AG20443 (cell line): Measurements from ENCODE around the gene MORC2.
A peak's percentile ranks its signal among the peaks of the same experiment; 100 is the strongest.

ENCODE experiments used
- DNase-seq: peaks from one replicate; pipeline ENCODE4 v3.0.0; 2012; ENCODE audit warnings: low spot score, mixed read lengths

The MORC2 gene

DNA sequence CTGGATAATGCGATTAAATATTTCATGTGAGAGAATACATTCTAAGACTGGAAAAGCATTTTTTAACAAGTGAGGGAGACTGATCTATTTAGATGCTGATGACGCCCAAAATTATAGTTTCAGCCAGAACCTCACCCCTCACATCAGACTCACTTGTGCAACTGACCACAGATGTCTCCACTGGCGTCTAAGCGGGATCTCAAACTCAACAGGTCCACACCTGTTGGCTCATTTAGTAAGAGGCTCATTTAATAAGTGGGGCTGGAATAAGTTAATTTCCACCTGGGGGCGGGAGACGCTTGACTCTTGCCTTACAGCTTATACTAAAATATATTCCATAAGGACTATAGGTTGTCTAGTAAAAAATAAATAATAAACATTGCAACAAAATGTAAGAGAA lies 47.5 kb downstream of the MORC2 start:
- no peak for DNase-seq

DNA sequence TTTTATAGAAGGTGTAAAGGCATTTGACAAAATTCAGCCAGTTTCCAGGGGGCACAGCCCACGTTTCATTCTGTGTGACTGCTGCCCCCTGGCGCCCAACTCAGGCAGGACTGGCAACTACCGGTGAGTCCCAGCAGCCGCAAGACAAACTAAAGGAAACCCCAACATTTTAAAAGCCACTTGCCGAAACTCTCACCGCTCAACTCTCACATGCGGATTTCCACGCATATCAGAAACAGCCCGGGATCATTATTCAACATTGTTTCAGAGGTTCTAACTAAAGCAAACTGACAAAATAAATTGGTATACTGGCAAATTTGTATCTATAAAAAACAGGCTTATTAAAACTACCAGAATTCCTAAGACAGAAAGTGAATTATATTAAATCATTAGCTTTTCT lies 48.2 kb downstream of the MORC2 start:
- DNase-seq: peak; percentile 89

- no peak for DNase-seq
Measured at GRCh38 chr22:30919973-30920372, 48.6 kb downstream of the MORC2 start.

- no peak for DNase-seq
Measured at GRCh38 chr22:30918761-30919160, 49.8 kb downstream of the MORC2 start.

- DNase-seq: no peak
Measured at GRCh38 chr22:30910358-30910757, 58.2 kb downstream of the MORC2 start.

DNA sequence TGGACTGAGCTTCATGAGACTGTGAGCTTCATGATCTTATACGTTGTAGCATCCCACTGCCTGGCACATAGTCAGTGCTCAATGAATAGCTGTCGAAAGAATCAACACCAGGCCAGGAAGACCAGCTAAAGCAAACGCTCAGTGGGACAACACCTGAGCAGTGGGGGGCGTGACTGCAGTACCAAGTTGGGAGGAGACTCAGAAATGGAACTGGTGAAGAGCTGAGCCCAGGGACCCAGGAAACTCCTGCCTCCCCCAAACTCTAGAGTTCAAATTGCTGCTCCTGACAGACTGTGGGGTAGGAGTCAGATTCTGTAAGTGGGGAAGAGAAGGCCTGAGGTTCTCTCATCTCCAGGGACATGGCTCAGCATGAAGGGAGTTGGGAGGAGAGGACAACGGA lies 59.3 kb downstream of the MORC2 start:
- no peak for DNase-seq

DNA sequence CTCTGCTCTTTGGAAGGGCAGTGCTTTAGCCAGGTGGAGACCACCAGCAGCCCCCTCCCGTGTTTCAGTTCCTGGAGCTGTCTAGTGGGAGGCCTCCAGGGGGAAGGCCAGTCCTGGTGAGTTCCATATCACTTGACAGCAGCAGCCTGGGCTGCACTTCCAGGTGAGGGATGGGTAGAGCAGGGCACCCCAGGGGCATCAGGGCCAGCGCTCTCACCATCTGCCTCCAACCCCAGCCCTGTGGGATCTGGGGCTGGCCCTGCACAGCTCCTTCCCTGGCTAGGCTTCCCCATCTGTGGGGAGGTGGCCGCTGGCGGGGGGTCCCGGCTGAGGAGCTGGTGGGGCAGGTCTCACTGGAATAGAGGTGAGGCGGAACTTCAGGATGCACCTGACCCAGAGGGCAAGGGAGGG lies 60.5 kb downstream of the MORC2 start:
- peak; percentile 4 for DNase-seq

DNA sequence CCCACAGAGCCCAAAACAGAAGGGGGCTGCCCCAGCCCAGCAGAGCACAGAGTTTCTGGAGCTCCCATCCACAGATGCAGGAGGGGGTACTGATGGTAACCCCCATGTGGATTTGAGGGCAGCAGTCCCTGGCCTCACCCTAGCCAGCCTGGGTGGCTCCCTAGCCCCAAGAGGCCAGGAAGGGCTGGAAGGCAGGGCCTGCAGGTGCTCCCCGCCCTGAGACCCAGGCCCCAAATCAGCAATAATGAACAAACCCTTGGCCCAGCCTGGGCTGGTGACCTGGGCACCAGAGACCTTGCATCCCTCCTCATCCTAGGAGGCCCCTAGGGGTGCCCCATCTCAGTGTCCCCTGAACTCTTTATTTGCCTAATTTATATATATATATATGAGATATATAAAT lies 61.6 kb downstream of the MORC2 start:
- DNase-seq: peak; percentile 5

DNA sequence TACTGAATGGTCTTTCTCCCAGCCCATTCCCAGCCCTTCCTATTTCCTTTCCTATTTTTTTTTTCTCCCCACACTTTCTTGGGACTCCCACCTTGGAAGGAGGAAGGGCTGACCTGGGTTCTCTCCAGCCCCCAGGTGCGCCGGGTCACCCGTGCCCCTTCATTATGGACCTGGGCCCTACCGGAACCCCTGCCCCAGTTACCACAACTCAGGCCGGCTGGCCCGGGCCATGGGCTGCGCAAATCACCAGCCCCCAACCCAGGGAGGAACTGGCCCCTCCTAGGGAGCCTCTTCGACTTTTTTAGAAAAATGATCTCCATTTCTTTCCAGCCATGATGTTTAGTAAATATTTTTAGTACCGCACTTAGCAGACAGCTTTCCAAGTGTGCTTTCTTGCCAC lies 62.2 kb downstream of the MORC2 start:
- no peak for DNase-seq

- peak; percentile 4 for DNase-seq
Measured at GRCh38 chr22:30905696-30906341, 62.8 kb downstream of the MORC2 start.

- DNase-seq: no peak
Measured at GRCh38 chr22:30903876-30904460, 64.6 kb downstream of the MORC2 start.

DNA sequence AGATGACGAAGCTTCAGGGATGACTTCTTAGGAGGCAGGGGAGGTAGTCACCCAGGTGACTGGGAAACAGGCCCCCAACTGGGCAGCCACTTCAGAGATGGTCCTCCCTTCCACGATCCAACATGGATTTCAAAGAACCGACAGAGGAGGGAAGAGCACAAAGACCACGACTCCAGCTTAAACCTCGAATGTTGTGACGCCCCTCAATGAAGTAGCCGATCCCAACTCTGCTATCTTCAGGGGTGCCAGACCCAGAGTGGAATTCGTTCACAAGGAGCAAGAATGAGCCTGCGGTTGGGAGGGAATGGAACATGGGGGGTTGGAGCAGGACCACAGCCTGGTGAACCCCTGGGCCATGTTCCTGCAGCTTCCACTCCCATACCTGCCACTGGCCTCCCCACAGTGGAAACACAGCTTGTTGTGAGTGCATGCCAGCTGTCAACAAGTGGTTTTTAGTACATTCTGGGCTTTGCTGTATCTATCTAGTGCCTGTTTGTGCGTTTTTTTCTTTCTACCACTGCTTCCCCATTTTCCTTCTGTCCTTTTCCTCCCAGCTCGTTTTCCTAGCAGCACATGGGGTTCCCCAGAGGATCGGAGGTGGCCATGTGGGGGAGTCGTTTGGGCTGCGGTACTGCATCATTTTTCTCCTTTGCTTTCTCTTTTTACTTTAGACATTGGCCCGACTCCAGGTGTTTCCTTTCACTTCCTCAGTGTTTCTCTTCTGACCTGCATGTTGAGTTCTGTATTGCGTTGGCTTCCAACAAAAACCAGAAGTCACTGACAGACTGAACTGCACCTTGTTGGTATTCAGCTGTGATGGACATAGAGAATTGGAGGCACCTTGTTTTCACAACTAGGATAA lies 65.8 kb downstream of the MORC2 start:
- DNase-seq: no peak

- DNase-seq: peak; percentile 5
Measured at GRCh38 chr22:30894371-30894740, 74.2 kb downstream of the MORC2 start.

DNA sequence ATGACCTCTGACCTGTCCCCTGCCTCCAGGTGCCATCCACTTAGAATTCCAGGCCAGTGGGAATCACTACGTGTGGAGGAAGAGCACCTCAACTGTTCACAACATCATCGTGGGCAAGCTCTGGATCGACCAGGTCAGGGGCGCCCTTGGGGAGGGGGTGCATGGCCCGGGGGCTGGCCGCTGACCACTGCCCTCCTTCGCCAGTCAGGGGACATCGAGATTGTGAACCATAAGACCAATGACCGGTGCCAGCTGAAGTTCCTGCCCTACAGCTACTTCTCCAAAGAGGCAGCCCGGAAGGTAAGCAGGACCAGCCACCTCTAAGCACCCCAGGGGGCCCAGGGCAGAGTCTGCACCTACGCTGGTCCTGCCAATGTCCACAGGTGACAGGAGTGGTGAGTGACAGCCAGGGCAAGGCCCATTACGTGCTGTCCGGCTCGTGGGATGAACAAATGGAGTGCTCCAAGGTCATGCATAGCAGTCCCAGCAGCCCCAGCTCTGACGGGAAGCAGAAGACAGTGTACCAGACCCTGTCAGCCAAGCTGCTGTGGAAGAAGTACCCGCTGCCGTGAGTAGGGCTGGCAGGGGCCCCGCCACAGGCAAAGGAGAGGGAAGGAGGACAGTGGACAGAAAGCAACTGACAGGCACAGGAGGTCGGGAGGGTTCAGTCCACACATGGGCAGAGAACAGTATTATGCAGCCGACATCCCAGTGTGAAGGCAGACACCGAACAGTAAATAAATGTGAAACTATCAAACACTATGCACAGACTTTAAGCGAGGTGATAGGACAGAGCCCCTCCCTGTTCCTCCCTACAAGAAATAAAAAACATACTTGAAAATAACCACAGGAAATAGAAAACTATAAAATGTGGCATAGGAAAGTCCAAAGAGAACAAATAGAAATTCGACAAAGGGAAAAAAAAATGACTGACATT lies 74.9 kb downstream of the MORC2 start:
- peak; percentile 6 for DNase-seq

- DNase-seq: peak; percentile 5
Measured at GRCh38 chr22:30892731-30893221, 75.8 kb downstream of the MORC2 start.

- no peak for DNase-seq
Measured at GRCh38 chr22:30892286-30892685, 76.3 kb downstream of the MORC2 start.

DNA sequence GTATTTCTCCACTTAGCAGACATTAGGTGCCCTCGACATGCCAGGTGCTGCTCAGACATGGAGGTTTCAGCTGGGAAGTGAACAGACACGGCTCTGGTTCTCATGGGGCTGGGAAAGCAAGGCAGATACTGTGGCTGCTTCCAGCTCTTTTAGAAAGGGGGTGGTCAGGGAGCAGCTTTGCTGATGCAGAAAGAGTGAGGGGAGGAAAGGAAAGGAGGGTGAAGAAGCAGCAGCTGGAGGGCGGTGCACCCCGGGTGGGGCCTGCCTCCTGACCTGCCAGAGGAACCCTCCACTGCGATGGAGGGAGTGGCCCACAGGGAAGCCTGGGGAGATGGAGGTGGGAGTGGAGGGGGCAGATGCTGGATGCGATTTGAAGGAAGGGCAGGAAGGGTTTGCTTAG lies 76.8 kb downstream of the MORC2 start:
- no peak for DNase-seq

- DNase-seq: no peak
Measured at GRCh38 chr22:30891443-30891755, 77.2 kb downstream of the MORC2 start.

GRCh38 chr22:30890686-30891442 lies 77.7 kb downstream of the MORC2 start:
- DNase-seq: peak; percentile 82

- no peak for DNase-seq
Measured at GRCh38 chr22:30889996-30890480, 78.5 kb downstream of the MORC2 start.
